HG02623 (cell line): Measurements from ENCODE around the gene L1CAM.
"Not testable (repeated sequence)": the region's sequence is repeated elsewhere in the genome, so short reads cannot be mapped to it uniquely, and the experiment has no call there.

Experiments used
- ATAC-seq: cut with Tn5 transposase; IDR thresholded peaks from one replicate; pipeline ENCODE4 v1.9.1; 2021; ENCODE audit warnings: moderate library complexity; ENCODE audit not compliant: unreplicated experiment

L1CAM gene

DNA sequence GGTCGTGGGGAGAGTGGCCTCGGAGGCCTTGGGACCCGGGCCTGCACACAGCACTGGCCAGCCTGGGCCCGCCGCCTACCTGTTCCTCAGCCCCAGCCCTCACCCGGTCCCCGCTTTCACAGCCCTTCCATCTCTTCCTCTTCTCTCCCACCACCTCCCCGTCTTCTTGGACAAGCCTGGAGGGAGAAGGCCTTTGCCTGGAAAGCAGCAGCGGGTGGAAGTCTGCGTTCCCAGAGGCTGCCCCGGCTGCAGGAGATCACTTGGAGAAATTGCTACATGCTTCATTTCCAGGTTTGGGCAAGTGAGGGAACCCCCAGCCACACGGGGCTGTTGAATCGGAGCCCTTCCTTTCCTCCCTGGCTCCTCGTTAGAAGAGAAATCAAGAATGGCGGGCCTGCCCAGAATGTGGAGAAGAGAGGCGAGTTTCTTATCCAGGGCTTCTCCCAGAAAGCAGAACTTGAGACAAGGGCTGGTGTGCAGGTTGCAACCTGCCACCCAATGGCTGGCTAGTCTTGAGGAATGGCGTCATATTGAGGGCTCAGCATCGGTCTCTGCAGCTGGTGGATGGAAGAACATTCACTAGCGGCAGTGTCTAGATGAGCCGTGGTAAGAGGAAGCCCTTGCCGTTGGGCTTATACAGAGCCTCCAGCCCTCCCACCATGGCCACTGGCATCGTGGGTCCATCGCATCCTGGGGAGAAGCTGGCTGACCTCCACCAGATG, 54.4 kb downstream of the L1CAM start:
- ATAC-seq = no peak

- ATAC-seq = no peak
Observed at GRCh38 chrX:153830640-153831428, 55.1 kb downstream of the L1CAM start.

DNA sequence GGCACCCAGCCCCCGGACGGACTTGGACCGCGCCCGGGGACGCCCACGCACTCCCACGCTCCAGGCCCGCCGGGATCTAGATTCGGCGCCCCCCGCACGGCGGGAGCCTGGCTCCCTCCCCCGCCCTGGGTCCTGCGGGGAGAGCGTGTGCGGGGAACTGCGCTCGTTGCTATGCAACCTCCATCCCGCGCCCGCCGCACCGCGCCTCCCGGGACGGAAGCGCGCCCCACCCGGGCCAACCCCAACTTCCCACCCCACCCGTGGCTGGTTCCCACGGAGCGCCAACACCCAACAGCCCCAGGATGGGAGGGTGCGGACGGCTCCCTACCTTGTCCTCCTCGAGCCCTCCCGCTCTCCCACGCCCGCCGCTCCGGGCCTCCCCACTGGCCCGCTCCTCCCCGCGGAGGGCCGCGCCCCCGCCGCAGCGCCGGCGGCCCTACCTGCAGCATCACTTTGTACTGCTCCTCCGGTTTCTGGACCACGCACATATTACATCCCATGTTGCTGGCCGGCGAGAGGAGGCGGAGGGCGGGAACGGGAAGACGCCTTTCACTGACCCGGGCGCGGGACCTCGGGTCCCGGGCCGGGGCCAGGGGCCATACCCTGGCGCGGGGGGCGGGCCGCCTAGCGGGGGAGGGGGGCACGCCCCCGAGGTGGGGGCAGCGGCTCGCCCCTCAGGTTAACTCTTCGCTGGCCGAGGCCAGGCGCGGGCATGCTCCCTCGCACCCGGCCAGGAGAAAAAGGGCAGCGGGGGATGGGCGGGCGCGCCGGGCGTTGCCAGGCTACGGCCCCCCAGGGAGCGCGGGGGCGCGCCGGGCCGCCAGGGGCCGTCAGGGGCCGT, 56.0 kb downstream of the L1CAM start, which contains the start of gene PDZD4:
Gene PDZD4, minus strand, starts transcription at position 746 of the 841 bp plus-strand sequence. Its CDS starts 246 bp downstream, at position 500.
- no peak for ATAC-seq

DNA sequence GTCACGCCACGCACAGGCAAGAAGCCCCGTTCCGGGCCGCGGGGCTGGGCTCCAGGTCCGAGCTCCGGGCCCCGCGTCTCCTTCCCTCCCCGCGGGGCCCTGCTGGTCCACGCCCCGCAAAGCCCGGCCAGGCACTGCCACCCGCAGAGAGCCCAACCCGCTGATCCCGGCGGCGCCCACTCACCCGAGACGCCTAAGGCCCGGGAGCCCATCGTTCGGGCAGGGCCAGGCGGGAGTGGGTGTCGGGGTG, 56.5 kb downstream of the L1CAM start:
- ATAC-seq = no peak

DNA sequence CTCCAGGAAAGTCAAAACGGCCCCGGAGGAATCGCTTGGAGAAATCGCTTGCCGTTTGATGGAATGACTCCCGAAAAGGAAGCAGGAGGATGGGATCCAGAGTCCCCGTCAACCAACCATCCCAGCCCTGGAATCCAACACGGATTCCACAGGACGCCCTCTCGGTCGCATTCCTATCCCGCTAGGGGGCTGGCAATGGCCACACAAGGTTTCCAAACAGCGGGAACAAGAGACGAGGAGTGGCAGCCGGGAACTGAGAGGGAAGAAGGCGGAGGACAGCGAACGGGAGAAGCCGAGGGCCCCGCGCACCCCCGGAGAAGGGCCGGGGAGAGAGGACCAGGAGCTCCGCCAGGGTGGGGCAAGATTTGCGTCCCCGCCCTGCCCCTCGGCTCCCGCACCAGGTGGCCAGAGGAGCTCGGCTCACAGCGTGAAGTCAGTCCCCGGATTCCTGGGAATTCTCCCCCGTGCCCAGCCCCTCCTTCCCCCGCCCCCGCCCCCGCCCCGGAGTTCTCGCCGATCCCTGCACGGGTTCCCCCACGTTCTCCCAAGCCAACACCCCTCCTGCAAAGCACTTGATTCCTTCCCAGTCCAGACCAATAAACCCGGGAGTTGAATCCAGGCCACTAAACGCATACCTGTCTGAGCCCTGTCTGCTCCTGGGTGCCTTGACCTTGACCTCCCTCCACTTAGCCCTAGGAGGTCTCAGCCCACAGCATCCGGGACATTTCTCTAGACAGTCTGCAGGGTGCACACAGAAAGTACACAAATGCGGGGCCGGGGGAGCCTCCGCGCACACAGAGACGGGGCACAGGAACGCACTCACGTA, 57.0 kb downstream of the L1CAM start:
- ATAC-seq = no peak

DNA sequence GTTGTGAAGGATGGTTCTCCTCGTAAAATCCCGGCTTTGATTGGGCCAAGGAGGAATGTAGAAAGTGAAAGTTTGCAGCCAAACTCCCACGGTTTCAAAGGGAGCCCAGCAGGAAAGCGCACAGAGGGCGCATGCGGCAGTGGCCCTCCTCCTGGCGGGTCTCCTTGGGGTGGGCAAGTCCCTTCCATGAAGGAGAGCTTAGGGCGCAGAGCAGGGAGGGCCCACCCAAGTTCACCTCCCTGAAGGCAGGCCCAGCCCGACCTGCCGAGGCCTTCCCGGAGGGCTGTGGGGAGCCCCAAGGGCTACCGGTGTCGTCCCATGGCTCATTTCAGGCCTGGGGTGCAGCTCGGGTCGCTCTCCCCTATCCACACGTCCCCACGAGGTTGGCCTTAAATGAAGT, 57.7 kb downstream of the L1CAM start:
- no peak for ATAC-seq

DNA sequence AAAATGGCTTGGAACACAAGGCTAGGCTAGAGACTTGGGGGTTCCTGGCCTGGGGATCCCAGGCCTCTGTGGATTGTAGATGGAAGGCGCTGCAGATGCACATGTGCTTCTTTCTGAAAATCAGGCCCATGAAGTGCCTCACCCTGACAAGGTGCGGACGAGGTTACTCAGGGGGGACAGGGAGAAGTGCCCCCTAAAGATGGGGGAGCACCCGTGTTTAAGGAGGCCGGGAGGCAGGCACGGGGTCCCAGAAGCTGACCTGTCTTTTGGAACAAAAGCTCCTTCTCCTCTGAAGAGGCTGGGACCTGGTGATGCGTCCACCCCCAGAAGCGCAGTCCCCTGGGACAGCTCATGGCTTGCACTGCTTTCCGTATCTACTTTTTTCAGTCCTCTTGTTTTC, 58.1 kb downstream of the L1CAM start:
- ATAC-seq = no peak

DNA sequence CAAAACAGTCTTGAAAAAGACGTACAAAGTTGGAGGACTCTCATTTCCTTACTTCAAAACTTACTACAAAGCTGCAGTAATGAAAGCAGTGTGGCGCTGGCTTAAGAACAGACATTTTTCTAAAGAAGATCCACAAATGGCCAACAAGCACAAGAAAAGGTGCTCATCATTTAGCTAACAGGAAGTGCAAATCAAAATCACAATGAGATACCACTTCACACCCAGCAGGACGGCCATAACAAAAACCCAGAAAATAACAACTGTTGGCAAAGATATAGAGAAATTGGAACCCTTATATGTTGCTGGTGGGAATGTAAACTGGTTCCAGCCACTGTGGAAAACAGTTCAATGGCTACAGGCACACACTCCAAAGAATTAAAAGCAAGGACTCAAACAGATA, 59.0 kb downstream of the L1CAM start:
- ATAC-seq = no peak

GRCh38 chrX:153825042-153825441, 60.9 kb downstream of the L1CAM start:
- ATAC-seq = no peak

DNA sequence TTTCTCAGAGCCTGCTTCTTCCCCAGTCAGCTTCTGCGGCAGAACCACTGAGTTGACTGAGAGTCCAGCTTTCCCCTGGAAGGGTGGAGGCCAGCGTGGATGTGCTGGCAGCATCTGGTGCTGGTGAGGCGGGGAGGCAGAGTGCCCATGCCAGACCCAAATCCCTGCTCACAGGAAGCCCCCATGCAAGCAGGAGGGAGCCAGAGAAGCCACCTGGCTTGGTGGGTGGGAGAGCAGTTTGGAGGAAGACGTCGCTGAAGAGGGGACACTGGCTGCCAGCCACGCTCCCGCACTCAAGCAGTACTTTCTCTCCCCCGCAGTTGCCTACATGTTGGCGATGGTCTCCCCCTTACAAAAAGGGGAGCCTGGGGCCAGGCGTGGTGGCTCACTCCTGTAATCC, 61.6 kb downstream of the L1CAM start:
- ATAC-seq = no peak

DNA sequence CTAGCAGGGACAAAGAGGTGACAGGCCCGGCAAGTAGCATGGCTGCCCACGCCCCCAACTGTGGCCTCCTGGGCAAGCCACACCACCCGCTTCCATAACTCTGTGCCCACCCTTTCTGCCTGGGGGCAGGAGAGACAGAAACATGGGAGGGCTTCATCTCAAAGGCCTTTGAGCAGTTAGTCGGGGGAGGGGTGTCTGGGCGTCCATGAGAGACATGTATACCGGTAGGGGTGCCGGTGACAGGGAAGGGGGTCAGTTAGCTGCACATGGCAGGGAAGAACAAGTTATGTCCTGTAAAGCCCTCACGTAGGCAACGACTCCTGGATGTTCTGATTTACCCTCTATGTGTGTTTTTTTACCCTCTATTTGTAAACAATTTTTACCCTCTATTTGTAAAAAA, 64.9 kb downstream of the L1CAM start:
- no peak for ATAC-seq

DNA sequence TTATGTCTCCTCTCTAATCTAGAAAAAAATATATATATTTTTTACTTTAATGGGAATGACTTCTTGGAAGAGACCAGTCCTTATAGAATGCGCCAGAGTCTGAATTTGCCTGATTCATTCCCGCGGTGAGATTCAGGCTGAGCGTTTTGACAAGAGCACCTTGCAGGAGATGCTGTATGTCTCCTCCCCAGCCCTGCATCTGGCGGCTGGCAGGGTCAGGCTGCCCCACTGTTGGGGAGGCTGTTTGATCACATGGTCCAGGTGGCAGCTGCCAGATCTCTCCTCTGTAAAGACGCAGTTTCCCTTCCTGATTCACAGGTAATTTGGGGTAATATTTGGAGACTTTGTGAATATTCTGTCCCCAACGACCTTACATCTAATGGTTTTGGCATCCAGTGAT, 65.4 kb downstream of the L1CAM start:
- ATAC-seq = no peak

GRCh38 chrX:153819384-153820040, 66.5 kb downstream of the L1CAM start:
- ATAC-seq = no peak

GRCh38 chrX:153818571-153819383, 67.2 kb downstream of the L1CAM start:
- ATAC-seq = no peak

GRCh38 chrX:153818064-153818463, 67.9 kb downstream of the L1CAM start:
- not testable (repeated sequence) for ATAC-seq

DNA sequence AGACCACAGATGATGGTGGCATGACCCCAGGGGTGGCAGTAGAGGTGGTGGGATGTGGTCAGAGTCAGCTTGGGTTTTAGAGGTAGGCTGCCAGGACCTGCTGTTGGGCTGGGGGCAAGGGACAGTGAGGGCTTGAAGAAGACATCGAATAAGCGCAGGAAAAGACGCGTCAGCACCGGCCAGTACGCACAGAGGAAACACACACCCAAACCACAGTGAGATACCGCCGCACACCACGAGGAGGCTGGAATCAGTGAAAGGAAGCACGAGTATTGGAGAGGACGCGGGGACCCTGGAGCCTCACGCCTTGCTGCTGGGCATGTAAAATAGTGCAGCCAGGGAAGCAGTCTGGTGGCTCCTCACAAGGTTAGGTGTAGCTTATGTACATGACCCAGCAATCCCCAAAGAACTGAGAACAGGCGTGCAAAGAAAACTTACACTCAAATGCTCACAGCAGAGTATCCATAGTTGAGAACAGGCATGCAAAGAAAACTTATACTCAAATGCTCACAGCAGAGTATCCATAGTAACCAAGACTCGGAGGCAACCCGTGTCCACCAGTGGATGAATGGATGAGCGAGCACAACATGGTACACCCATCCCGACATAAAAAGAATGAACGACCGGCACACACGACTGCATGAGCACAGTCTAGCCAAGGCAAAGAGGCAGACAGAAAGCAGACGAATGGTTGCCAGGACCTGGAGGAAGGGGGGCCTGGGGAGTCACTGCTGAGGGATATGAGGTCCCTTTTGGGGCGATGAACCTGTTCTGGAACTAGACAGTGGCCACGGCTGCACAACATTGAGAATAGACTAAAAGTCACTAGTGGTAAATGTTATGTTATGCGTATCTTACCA, 68.9 kb downstream of the L1CAM start:
- no peak for ATAC-seq

DNA sequence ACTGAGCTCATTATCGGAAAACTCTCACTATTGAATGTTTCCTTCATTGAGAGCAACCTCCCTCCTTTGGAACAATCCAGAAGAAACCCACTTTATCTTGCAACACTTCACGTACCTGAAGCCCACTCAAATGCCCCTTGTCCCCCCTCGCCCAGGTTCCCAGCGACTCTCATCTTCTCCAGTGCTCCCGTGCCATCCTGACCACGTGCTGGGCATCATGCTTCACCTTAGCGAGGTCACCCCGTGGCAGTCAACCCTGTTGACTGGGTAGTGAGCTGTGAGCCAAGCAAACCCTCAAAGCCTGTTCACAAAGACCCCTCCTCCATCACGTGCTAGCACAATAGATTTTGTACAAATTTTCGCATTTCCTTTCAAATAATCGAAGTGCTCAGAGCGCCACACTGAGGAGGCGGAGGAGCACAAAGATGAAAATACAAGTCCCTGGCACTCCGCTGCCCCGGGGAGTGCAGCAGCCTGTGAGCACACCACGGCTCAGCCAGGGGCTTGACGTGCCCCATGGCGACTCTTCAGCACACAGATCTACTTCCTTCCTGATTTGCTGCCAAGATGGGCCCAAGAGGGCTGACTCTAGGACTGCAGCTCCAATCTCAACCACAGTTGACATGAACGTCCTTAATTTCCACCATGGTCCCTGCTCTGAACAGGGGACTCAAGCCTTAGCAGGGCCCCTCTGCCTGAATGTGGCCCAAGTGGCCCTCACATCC, 71.2 kb downstream of the L1CAM start:
- ATAC-seq = no peak

DNA sequence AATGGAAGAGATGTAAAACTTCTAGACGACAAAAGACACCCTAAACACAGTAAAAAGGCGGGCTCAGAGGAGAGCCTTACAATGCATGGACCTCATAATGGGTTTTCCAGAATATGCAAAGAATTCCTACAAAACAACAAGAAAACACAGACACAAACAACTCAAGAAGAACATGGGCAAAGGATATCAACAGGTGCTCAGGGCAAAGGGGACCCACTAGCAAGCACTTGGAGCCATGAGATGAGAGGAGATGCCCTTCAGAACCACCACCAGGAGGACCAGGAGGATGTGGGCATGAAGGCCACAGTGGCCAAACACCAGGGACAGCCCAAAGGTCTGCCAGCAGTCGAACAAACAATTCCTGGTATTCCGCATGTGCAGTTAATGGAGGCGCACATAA, 72.8 kb downstream of the L1CAM start:
- ATAC-seq = no peak
